Dendritic cell treated with granulocyte-macrophage colony-stimulating factor and Interleukin-4, amounts not matched to agents 40 ng/mL and 50 ng/mL, for 4 days (primary cell): ENCODE measurements around the gene RNF157.
"Not testable (repeated sequence)": the region's sequence is repeated elsewhere in the genome, so short reads cannot be mapped to it uniquely, and the experiment has no call there.

Source experiments
- H3K27ac Mint-ChIP-seq: one replicate; pipeline ENCODE4 v1.8.0; 2022; ENCODE audit warnings: mild to moderate bottlenecking, mixed read lengths
- H3K27me3 Mint-ChIP-seq: one replicate; pipeline ENCODE4 v1.8.0; 2022; ENCODE audit warnings: mild to moderate bottlenecking, mixed read lengths
- H3K36me3 Mint-ChIP-seq: one replicate; pipeline ENCODE4 v1.8.0; 2022; ENCODE audit warnings: low read depth, mixed read lengths
- H3K4me1 Mint-ChIP-seq: one replicate; pipeline ENCODE4 v1.8.0; 2022; ENCODE audit warnings: low read depth, mixed read lengths
- H3K4me3 Mint-ChIP-seq: one replicate; pipeline ENCODE4 v1.8.0; 2022; ENCODE audit warnings: mild to moderate bottlenecking, moderate library complexity, mixed read lengths
- H3K9me3 Mint-ChIP-seq: one replicate; pipeline ENCODE4 v1.8.0; 2022; ENCODE audit warnings: mixed read lengths
- intact Hi-C: fragments of 100-400 bp; cut with micrococcal nuclease; formaldehyde crosslinking; loops from one replicate; pipeline ENCODE4 v1.15.0; 2022

The RNF157 gene

GRCh38 chr17:76274112-76274956 lies 34.0 kb upstream of the RNF157 start:
- intact Hi-C loops, result no loop called here
- no peak overlapping the region for H3K4me3 Mint-ChIP-seq
- H3K9me3 Mint-ChIP-seq, result no peaks in the 10 kb centered on the region
- no peaks in the 10 kb centered on the region for H3K27me3 Mint-ChIP-seq
- H3K4me1 Mint-ChIP-seq, result peaks cover 62% of the 10 kb centered on the region
- H3K27ac Mint-ChIP-seq, result no peak overlapping the region
- H3K36me3 Mint-ChIP-seq, result peaks cover 22% of the 10 kb centered on the region

- H3K4me1 Mint-ChIP-seq, result peaks cover 70% of the 10 kb centered on the region
- intact Hi-C loops, result no loop called here
These were observed 33.3 kb upstream of the RNF157 start for GRCh38 chr17:76273445-76274111.

GRCh38 chr17:76272541-76273444 lies 32.5 kb upstream of the RNF157 start:
- Mint-ChIP-seq H3K36me3 (peaks cover 31% of the 10 kb centered on the region), H3K4me3 (peak overlapping the region; percentile 52), H3K27ac (peak overlapping the region; percentile 73), H3K9me3 (no peaks in the 10 kb centered on the region), H3K4me1 (peaks cover 76% of the 10 kb centered on the region), H3K27me3 (no peaks in the 10 kb centered on the region)
- intact Hi-C loops, result no loop called here

More at GRCh38 chr17:76273445-76274111, 33.3 kb upstream of the RNF157 start:
- H3K27me3 Mint-ChIP-seq, result no peaks in the 10 kb centered on the region
- H3K36me3 Mint-ChIP-seq, result peaks cover 30% of the 10 kb centered on the region
- no peak overlapping the region for H3K27ac Mint-ChIP-seq
- no peaks in the 10 kb centered on the region for H3K9me3 Mint-ChIP-seq
- no peak overlapping the region for H3K4me3 Mint-ChIP-seq

- Mint-ChIP-seq H3K27ac (peak overlapping the region; percentile 73), H3K27me3 (no peaks in the 10 kb centered on the region), H3K4me3 (peak overlapping the region; percentile 52), H3K4me1 (peaks cover 76% of the 10 kb centered on the region), H3K36me3 (peaks cover 31% of the 10 kb centered on the region), H3K9me3 (no peaks in the 10 kb centered on the region)
- intact Hi-C loops, result no loop called here
These were observed 31.6 kb upstream of the RNF157 start for GRCh38 chr17:76271669-76272540.

- Mint-ChIP-seq H3K4me1 (peaks cover 74% of the 10 kb centered on the region), H3K27ac (peak overlapping the region; percentile 73), H3K36me3 (peaks cover 36% of the 10 kb centered on the region), H3K4me3 (peak overlapping the region; percentile 52), H3K27me3 (no peaks in the 10 kb centered on the region), H3K9me3 (no peaks in the 10 kb centered on the region)
- intact Hi-C loops, result no loop called here
These were observed 30.7 kb upstream of the RNF157 start for GRCh38 chr17:76270770-76271668.

GRCh38 chr17:76270127-76270592 lies 29.9 kb upstream of the RNF157 start:
- intact Hi-C loops, result no loop called here
- Mint-ChIP-seq H3K4me3 (no peak overlapping the region), H3K4me1 (peaks cover 65% of the 10 kb centered on the region), H3K36me3 (peaks cover 41% of the 10 kb centered on the region), H3K9me3 (no peaks in the 10 kb centered on the region), H3K27me3 (no peaks in the 10 kb centered on the region), H3K27ac (peak overlapping the region; percentile 96)

GRCh38 chr17:76268991-76269981 lies 29.0 kb upstream of the RNF157 start:
- Mint-ChIP-seq H3K27me3 (no peaks in the 10 kb centered on the region), H3K36me3 (peaks cover 41% of the 10 kb centered on the region), H3K27ac (peak overlapping the region; percentile 96), H3K4me1 (peaks cover 60% of the 10 kb centered on the region), H3K9me3 (no peaks in the 10 kb centered on the region), H3K4me3 (peak overlapping the region; percentile 56)
- intact Hi-C loops, result no loop called here

- no peaks in the 10 kb centered on the region for H3K9me3 Mint-ChIP-seq
- peaks cover 41% of the 10 kb centered on the region for H3K36me3 Mint-ChIP-seq
- intact Hi-C loops, result no loop called here
- H3K27ac Mint-ChIP-seq, result peak overlapping the region; percentile 96
- H3K4me1 Mint-ChIP-seq, result peaks cover 67% of the 10 kb centered on the region
- no peaks in the 10 kb centered on the region for H3K27me3 Mint-ChIP-seq
- peak overlapping the region; percentile 56 for H3K4me3 Mint-ChIP-seq
These were observed 27.9 kb upstream of the RNF157 start for GRCh38 chr17:76268015-76268749.

- peaks cover 41% of the 10 kb centered on the region for H3K36me3 Mint-ChIP-seq
- intact Hi-C loops, H3K9me3 Mint-ChIP-seq, H3K27me3 Mint-ChIP-seq: not testable (repeated sequence)
- peak overlapping the region; percentile 39 for H3K4me3 Mint-ChIP-seq
- H3K4me1 Mint-ChIP-seq, result peaks cover 68% of the 10 kb centered on the region
- peak overlapping the region; percentile 96 for H3K27ac Mint-ChIP-seq
These were observed 27.3 kb upstream of the RNF157 start for GRCh38 chr17:76267581-76268001.

GRCh38 chr17:76267051-76267576 lies 26.8 kb upstream of the RNF157 start:
- H3K27me3 Mint-ChIP-seq, result no peaks in the 10 kb centered on the region
- H3K4me1 Mint-ChIP-seq, result peaks cover 68% of the 10 kb centered on the region
- H3K36me3 Mint-ChIP-seq, result peaks cover 41% of the 10 kb centered on the region
- peak overlapping the region; percentile 92 for H3K4me3 Mint-ChIP-seq
- intact Hi-C loops, result no loop called here
- no peaks in the 10 kb centered on the region for H3K9me3 Mint-ChIP-seq
- H3K27ac Mint-ChIP-seq, result peak overlapping the region; percentile 96
